Measurements from ENCODE around the gene CCSAP. TPM values are rescaled to one million over a fixed set of nuclear protein-coding genes. Genes with fewer than 3 reads are reported as not detected.

CCSAP gene
- polyA plus RNA-seq, 3 donors, result 5.2 to 12.2 (median 6.7) TPM

DNA sequence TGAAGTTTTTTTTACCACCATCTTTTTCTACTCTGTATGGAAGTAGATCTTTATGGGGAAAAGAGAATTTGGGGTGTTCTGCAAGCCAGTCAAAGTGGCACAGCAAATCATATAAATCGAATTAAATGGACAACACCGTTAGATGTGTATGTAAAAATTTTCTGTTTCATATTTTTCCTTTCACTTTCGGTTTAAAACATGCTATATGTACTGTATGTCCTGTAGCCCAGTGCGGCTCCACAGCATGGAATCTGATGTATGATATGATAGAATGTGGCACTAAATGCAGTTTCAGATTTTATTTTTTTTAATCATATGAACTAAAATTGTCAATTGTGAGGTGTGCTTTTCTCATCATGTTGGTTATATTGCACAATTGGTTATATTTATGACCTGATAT is 39.0 kb downstream of the CCSAP start:
- TF ChIP-seq, protein P1, sequence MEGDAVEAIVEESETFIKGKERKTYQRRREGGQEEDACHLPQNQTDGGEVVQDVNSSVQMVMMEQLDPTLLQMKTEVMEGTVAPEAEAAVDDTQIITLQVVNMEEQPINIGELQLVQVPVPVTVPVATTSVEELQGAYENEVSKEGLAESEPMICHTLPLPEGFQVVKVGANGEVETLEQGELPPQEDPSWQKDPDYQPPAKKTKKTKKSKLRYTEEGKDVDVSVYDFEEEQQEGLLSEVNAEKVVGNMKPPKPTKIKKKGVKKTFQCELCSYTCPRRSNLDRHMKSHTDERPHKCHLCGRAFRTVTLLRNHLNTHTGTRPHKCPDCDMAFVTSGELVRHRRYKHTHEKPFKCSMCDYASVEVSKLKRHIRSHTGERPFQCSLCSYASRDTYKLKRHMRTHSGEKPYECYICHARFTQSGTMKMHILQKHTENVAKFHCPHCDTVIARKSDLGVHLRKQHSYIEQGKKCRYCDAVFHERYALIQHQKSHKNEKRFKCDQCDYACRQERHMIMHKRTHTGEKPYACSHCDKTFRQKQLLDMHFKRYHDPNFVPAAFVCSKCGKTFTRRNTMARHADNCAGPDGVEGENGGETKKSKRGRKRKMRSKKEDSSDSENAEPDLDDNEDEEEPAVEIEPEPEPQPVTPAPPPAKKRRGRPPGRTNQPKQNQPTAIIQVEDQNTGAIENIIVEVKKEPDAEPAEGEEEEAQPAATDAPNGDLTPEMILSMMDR (IDR thresholded peaks at IDR 0.05), result no peak
- H3K4me1 ChIP-seq (ENCODE audit: control insufficient read depth in 1 of 2, insufficient read depth in 2 of 2, low read length in 2 of 2), result no peaks in the 10 kb centered on the region
- no peaks in the 10 kb centered on the region for H3K27me3 ChIP-seq (ENCODE audit: control insufficient read depth in 2 of 2, insufficient read depth in 2 of 2, low read length in 2 of 2)
- Mint-ChIP-seq H3K4me3 (no peak overlapping the region), H3K9me3 (no peaks in the 10 kb centered on the region), H3K36me3 (peaks cover 63 to 74% of the 10 kb centered on the region in 2 donors), H3K27me3 (ENCODE audit: low read depth in 3 of 3) (no peaks in the 10 kb centered on the region), H3K27ac (no peak overlapping the region), H3K4me1 (no peaks in the 10 kb centered on the region)
- H3K27ac ChIP-seq (ENCODE audit: low read depth in 1 of 2, low read length in 2 of 2), result peak overlapping the region in 1 of 2 donors; percentile 26
- no peaks in the 10 kb centered on the region for H4K20me1 ChIP-seq (ENCODE audit: insufficient read depth, low read length)
- DNase-seq, result no peak
- H3K36me3 ChIP-seq (replicated peaks in 1 of 2; ENCODE audit: control insufficient read depth in 1 of 2, insufficient read depth in 2 of 2, low read length in 2 of 2), result peaks cover 64 to 88% of the 10 kb centered on the region in 2 donors
- H3K4me3 ChIP-seq (replicated peaks in 1 of 3; ENCODE audit: low read depth in 2 of 3, low read length in 3 of 3), result no peak overlapping the region
- no peaks in the 10 kb centered on the region for H3K9me3 ChIP-seq (replicated peaks in 1 of 2; ENCODE audit: control insufficient read depth in 1 of 2, insufficient read depth in 1 of 2, low read length in 2 of 2)
- intact Hi-C loops (cut with micrococcal nuclease), result no loop called here
- no peak overlapping the region for H2AFZ ChIP-seq (ENCODE audit: insufficient read depth, low read depth, low read length, poor library complexity, severe bottlenecking)
- H3K79me2 ChIP-seq (ENCODE audit: insufficient read depth, low read length), result no peaks in the 10 kb centered on the region
- H3K9ac ChIP-seq (ENCODE audit: insufficient read depth, low read length, poor library complexity, severe bottlenecking), result no peak overlapping the region
- 100% methylated on average over 1 of the region's 4 CpGs for WGBS (ENCODE audit: insufficient coverage)
- H3K4me2 ChIP-seq (replicated peaks; ENCODE audit: extremely low read depth, low read length, poor library complexity, severe bottlenecking), result no peak overlapping the region

DNA sequence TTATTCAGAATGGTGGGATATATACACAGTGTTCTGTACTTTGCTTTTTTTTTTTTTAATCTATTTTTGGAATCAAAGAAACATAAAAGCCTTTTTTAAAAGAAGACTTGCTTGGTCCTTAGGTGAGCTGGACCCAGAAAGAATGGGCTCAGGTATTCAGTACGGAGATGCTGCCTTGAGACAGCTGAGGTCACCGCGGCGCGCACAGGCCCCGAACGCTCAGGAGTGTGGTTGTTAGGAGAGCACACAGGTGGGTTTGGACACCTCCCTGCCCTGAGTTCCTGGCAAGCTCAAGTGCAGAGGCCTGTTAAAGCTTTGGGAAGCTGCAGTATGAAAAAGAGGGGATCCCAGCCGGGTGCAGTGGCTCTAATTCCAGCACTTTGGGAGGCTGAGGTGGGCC is 40.1 kb downstream of the CCSAP start:
- Mint-ChIP-seq H3K27me3 (ENCODE audit: low read depth in 3 of 3) (no peaks in the 10 kb centered on the region), H3K27ac (no peak overlapping the region), H3K4me1 (no peaks in the 10 kb centered on the region), H3K9me3 (no peaks in the 10 kb centered on the region), H3K4me3 (no peak overlapping the region), H3K36me3 (peaks cover 58 to 65% of the 10 kb centered on the region in 2 donors)
- H3K9me3 ChIP-seq (replicated peaks in 1 of 2; ENCODE audit: control insufficient read depth in 1 of 2, insufficient read depth in 1 of 2, low read length in 2 of 2), result no peaks in the 10 kb centered on the region
- intact Hi-C loops (cut with micrococcal nuclease), result no loop called here
- H3K4me2 ChIP-seq (replicated peaks; ENCODE audit: extremely low read depth, low read length, poor library complexity, severe bottlenecking), result no peak overlapping the region
- H3K4me3 ChIP-seq (replicated peaks in 1 of 3; ENCODE audit: low read depth in 2 of 3, low read length in 3 of 3), result no peak overlapping the region
- TF ChIP-seq, protein P1 (IDR thresholded peaks at IDR 0.05), result no peak
- H3K9ac ChIP-seq (ENCODE audit: insufficient read depth, low read length, poor library complexity, severe bottlenecking), result no peak overlapping the region
- no peak overlapping the region for H3K27ac ChIP-seq (ENCODE audit: low read depth in 1 of 2, low read length in 2 of 2)
- H3K4me1 ChIP-seq (ENCODE audit: control insufficient read depth in 1 of 2, insufficient read depth in 2 of 2, low read length in 2 of 2), result no peaks in the 10 kb centered on the region
- no peaks in the 10 kb centered on the region for H4K20me1 ChIP-seq (ENCODE audit: insufficient read depth, low read length)
- WGBS (ENCODE audit: insufficient coverage), result over 99% methylated on average over 8 of the region's 8 CpGs
- no peak for DNase-seq
- H2AFZ ChIP-seq (ENCODE audit: insufficient read depth, low read depth, low read length, poor library complexity, severe bottlenecking), result no peak overlapping the region
- H3K36me3 ChIP-seq (replicated peaks in 1 of 2; ENCODE audit: control insufficient read depth in 1 of 2, insufficient read depth in 2 of 2, low read length in 2 of 2), result peaks cover 64 to 88% of the 10 kb centered on the region in 2 donors
- no peaks in the 10 kb centered on the region for H3K79me2 ChIP-seq (ENCODE audit: insufficient read depth, low read length)
- no peaks in the 10 kb centered on the region for H3K27me3 ChIP-seq (ENCODE audit: control insufficient read depth in 2 of 2, insufficient read depth in 2 of 2, low read length in 2 of 2)
